H1 (cell line): ENCODE measurements around the gene ZNF768. TPM values are rescaled to one million over a fixed set of nuclear protein-coding genes. Genes with fewer than 3 reads are reported as not detected.
A peak's percentile ranks its signal among the peaks of the same experiment; 100 is the strongest.

Experiments
- CTCF ChIA-PET: fragments of 300-600 bp; sonication (Branson Sonifier 250); formaldehyde crosslinking; loops from one replicate; lab custom pipeline; 2021; ENCODE audit not compliant: partially characterized antibody; lab: Charles Lee
- POLR2A ChIA-PET: fragments of 300-600 bp; sonication (Branson Sonifier 250); formaldehyde crosslinking; loops from one replicate; lab custom pipeline; 2021; ENCODE audit warnings: inconsistent platforms; ENCODE audit not compliant: partially characterized antibody; lab: Charles Lee
- DNase-seq, 2 experiments: peaks; one replicate each; pipeline versions ENCODE4 v3.0.0 to v3.0.0-alpha.2; 2010 to 2022; ENCODE audit warnings: low spot score in 2 of 2, low read depth in 1 of 2, mixed read lengths in 1 of 2
- FAIRE-seq: peaks from 2 replicates; lab custom pipeline; 2011; peaks lifted over from hg19 to GRCh38; lab: Jason Lieb, UNC
- H2AFZ ChIP-seq: 2 replicates; pipeline ENCODE4 v1.8.1; 2012; ENCODE audit warnings: low read length, inconsistent platforms
- H2AK5ac ChIP-seq: 2 replicates; pipeline ENCODE4 v1.6.1; 2013; ENCODE audit warnings: low read depth, low read length
- H2BK120ac ChIP-seq: replicated peaks from 2 replicates; pipeline ENCODE3; 2013; ENCODE audit warnings: low read depth, low read length, inconsistent platforms
- H2BK12ac ChIP-seq: 2 replicates; pipeline ENCODE4 v1.6.1; 2013; ENCODE audit warnings: low read depth, low read length
- H2BK15ac ChIP-seq: 2 replicates; pipeline ENCODE4 v1.6.1; 2013; ENCODE audit warnings: low read length
- H2BK20ac ChIP-seq: 2 replicates; pipeline ENCODE4 v1.6.1; 2013; ENCODE audit warnings: low read length
- H2BK5ac ChIP-seq: 2 replicates; pipeline ENCODE4 v1.6.1; 2013; ENCODE audit warnings: low read depth, low read length
- H3K14ac ChIP-seq: 2 replicates; pipeline ENCODE4 v1.6.1; 2013; ENCODE audit warnings: inconsistent platforms; ENCODE audit not compliant: insufficient read length
- H3K18ac ChIP-seq: 2 replicates; pipeline ENCODE4 v1.6.1; 2013; ENCODE audit warnings: low read length; ENCODE audit errors: extremely low read depth
- H3K23ac ChIP-seq: 2 replicates; pipeline ENCODE4 v1.6.1; 2013; ENCODE audit warnings: inconsistent platforms; ENCODE audit not compliant: insufficient read length
- H3K23me2 ChIP-seq: 2 replicates; pipeline ENCODE4 v1.6.1; 2013; ENCODE audit warnings: low read depth, low read length
- H3K27ac ChIP-seq: 2 replicates; pipeline ENCODE4 v1.6.1; 2011; ENCODE audit warnings: low read depth, low read length, inconsistent platforms
- H3K27me3 ChIP-seq, 4 experiments: replicated peaks in 1 of 4; 1 replicate in 1 of 4; 2 replicates in 3 of 4; pipeline versions ENCODE4 v1.6.1 to v1.8.1; 2011 to 2013; ENCODE audit warnings: low read length in 3 of 4, mild to moderate bottlenecking in 3 of 4, inconsistent platforms in 2 of 4, mixed read lengths in 2 of 4, moderate library complexity in 1 of 4; ENCODE audit not compliant: control insufficient read depth in 3 of 4, insufficient read depth in 3 of 4; ENCODE audit errors: extremely low read depth in 1 of 4
- H3K36me3 ChIP-seq, 4 experiments: 2 replicates each; pipeline versions ENCODE4 v1.6.1 to v1.8.1; 2011 to 2013; ENCODE audit warnings: mild to moderate bottlenecking in 4 of 4, low read length in 3 of 4, moderate library complexity in 2 of 4, control low read depth in 1 of 4, inconsistent platforms in 1 of 4; ENCODE audit not compliant: insufficient read depth in 4 of 4, control insufficient read depth in 2 of 4
- H3K4ac ChIP-seq: replicated peaks from 2 replicates; pipeline ENCODE3; 2013; ENCODE audit warnings: low read length, low read depth, mixed read lengths, inconsistent platforms; ENCODE audit not compliant: insufficient read length
- H3K4me1 ChIP-seq, 4 experiments: replicated peaks in 1 of 4; 1 replicate in 1 of 4; 2 replicates in 3 of 4; pipeline versions ENCODE4 v1.6.1 to v1.8.1; 2011 to 2013; ENCODE audit warnings: low read length in 3 of 4, inconsistent platforms in 2 of 4, mixed read lengths in 1 of 4; ENCODE audit not compliant: insufficient read depth in 4 of 4, control insufficient read depth in 3 of 4
- H3K4me2 ChIP-seq, 2 experiments: 2 replicates each; pipeline versions ENCODE4 v1.6.1 to v1.8.1; 2011 to 2013; ENCODE audit warnings: low read depth in 2 of 2, low read length in 2 of 2, control low read depth in 1 of 2, inconsistent platforms in 1 of 2, mild to moderate bottlenecking in 1 of 2; ENCODE audit not compliant: insufficient read depth in 1 of 2
- H3K4me3 ChIP-seq, 4 experiments: fragments of 200-600, 300-600 bp in 1 of 4; sonication (generic), shearing (Covaris generic), sonication (Bioruptor Twin) in 1 of 4; 2 replicates each; pipeline versions ENCODE4 v1.5.1 to v1.8.1; 2011 to 2016; ENCODE audit warnings: low read length in 4 of 4, low read depth in 3 of 4, control low read depth in 2 of 4, inconsistent platforms in 2 of 4, mild to moderate bottlenecking in 2 of 4, mixed read lengths in 1 of 4, moderate library complexity in 1 of 4; ENCODE audit not compliant: insufficient read depth in 2 of 4; ENCODE audit errors: extremely low read depth in 1 of 4
- H3K56ac ChIP-seq: replicated peaks from 2 replicates; pipeline ENCODE3; 2013; ENCODE audit warnings: low read depth, mild to moderate bottlenecking, mixed read lengths, low read length, inconsistent platforms; ENCODE audit not compliant: insufficient read length
- H3K79me1 ChIP-seq: 2 replicates; pipeline ENCODE4 v1.6.1; 2013; ENCODE audit warnings: low read depth, low read length, control low read depth
- H3K79me2 ChIP-seq, 2 experiments: 2 replicates each; pipeline versions ENCODE4 v1.6.1 to v1.8.1; 2012 to 2013; ENCODE audit warnings: low read length in 2 of 2, mild to moderate bottlenecking in 2 of 2, inconsistent platforms in 1 of 2; ENCODE audit not compliant: insufficient read depth in 2 of 2, control insufficient read depth in 1 of 2
- H3K9ac ChIP-seq, 4 experiments: replicated peaks in 1 of 4; 1 replicate in 1 of 4; 2 replicates in 3 of 4; pipeline versions ENCODE4 v1.6.1 to v1.8.1; 2011 to 2013; ENCODE audit warnings: low read depth in 3 of 4, low read length in 3 of 4, control low read depth in 2 of 4, mild to moderate bottlenecking in 2 of 4, moderate library complexity in 2 of 4, inconsistent platforms in 1 of 4; ENCODE audit errors: extremely low read depth in 1 of 4
- H3K9me3 ChIP-seq, 2 experiments: 2 replicates each; pipeline versions ENCODE4 v1.6.1 to v1.8.1; 2012 to 2013; ENCODE audit warnings: mild to moderate bottlenecking in 2 of 2, moderate library complexity in 2 of 2, control low read depth in 1 of 2, inconsistent platforms in 1 of 2, low read depth in 1 of 2, low read length in 1 of 2, mixed read lengths in 1 of 2; ENCODE audit not compliant: insufficient read depth in 2 of 2
- H4K20me1 ChIP-seq, 2 experiments: replicated peaks in 1 of 2; 2 replicates each; pipeline versions ENCODE3 to v1.8.1; 2011 to 2013; ENCODE audit warnings: inconsistent platforms in 2 of 2, low read length in 2 of 2, mild to moderate bottlenecking in 1 of 2; ENCODE audit not compliant: insufficient read depth in 2 of 2, control insufficient read depth in 1 of 2
- H4K5ac ChIP-seq: 2 replicates; pipeline ENCODE4 v1.6.1; 2013; ENCODE audit warnings: low read length, low read depth, mixed read lengths, inconsistent platforms; ENCODE audit not compliant: insufficient read length
- H4K8ac ChIP-seq: 2 replicates; pipeline ENCODE4 v1.8.0; 2013; ENCODE audit warnings: mild to moderate bottlenecking, moderate library complexity, low read length, inconsistent platforms; ENCODE audit not compliant: insufficient read depth; ENCODE audit errors: extremely low read depth
- H4K91ac ChIP-seq: replicated peaks from 2 replicates; pipeline ENCODE3; 2013; ENCODE audit warnings: low read length, mixed read lengths, inconsistent platforms; ENCODE audit not compliant: insufficient read length
- ASH2L ChIP-seq: fragments of 200-600, 300-600 bp; sonication (generic); IDR thresholded peaks from one replicate; pipeline ENCODE4 v1.7.1; 2017; ENCODE audit warnings: low read length
- CTCF ChIP-seq, 3 experiments: IDR thresholded peaks; 1 replicate in 2 of 3; 2 replicates in 1 of 3; pipeline versions ENCODE4 v1.5.1 to v1.6.1; 2011; ENCODE audit warnings: low read length in 3 of 3, mild to moderate bottlenecking in 3 of 3, inconsistent platforms in 2 of 3, low read depth in 1 of 3, moderate library complexity in 1 of 3; ENCODE audit not compliant: insufficient read depth in 1 of 3; ENCODE audit errors: control extremely low read depth in 1 of 3
- MAFK ChIP-seq: IDR thresholded peaks from 2 replicates; pipeline ENCODE4 v1.6.1; 2012; ENCODE audit warnings: low read depth, mild to moderate bottlenecking, improper control_type of control experiment, low read length
- MAX ChIP-seq: IDR thresholded peaks from 2 replicates; pipeline ENCODE4 v1.6.1; 2012; ENCODE audit warnings: inconsistent platforms
- POLR2A ChIP-seq, 2 experiments: IDR thresholded peaks; 1 replicate in 1 of 2; 2 replicates in 1 of 2; pipeline ENCODE4 v1.6.1; 2011; ENCODE audit warnings: low read depth in 2 of 2, low read length in 2 of 2, mild to moderate bottlenecking in 2 of 2; ENCODE audit errors: control extremely low read depth in 1 of 2
- RFX5 ChIP-seq: IDR thresholded peaks from 2 replicates; pipeline ENCODE4 v1.6.1; 2011; ENCODE audit warnings: low read depth, low read length, improper control_type of control experiment, borderline replicate concordance
- SAP30 ChIP-seq: fragments of 300-600 bp; sonication (generic); IDR thresholded peaks from 2 replicates; pipeline ENCODE4 v1.7.1; 2012; ENCODE audit warnings: low read length, moderate library complexity, mild to moderate bottlenecking, inconsistent platforms; ENCODE audit not compliant: insufficient read depth, insufficient replicate concordance
- SP4 ChIP-seq: IDR thresholded peaks from 2 replicates; pipeline ENCODE4 v1.6.1; 2012; ENCODE audit warnings: low read length, inconsistent platforms
- WGBS, 2 experiments: shearing (Covaris generic) in 1 of 2; methylation state at CpG; one replicate each; pipeline versions ENCODE4 v1.1.6 to v1.1.7; 2013 to 2015; ENCODE audit warnings: low lambda C conversion rate in 2 of 2, mixed read lengths in 2 of 2, inconsistent platforms in 1 of 2, low coverage in 1 of 2, missing lambda C conversion rate in 1 of 2; ENCODE audit not compliant: insufficient replicate concordance in 2 of 2, insufficient coverage in 1 of 2, insufficient read length in 1 of 2; ENCODE audit errors: extremely low coverage in 1 of 2, missing lambda C conversion rate in 1 of 2; 5-methylcytosine and 5-hydroxymethylcytosine counted together
- polyA plus RNA-seq, 7 experiments: library from polyadenylated mRNA; depleted of rRNA in 3 of 7; stranded (reverse) in 5 of 7; unstranded in 2 of 7; fragments of >200 nt in 5 of 7; fragments of 200-250 nt in 2 of 7; gene quantifications; 1 replicate in 5 of 7; 2 replicates in 1 of 7; 4 replicates in 1 of 7; pipeline versions ENCODE4 v1.2.1 to v1.2.3, GENCODE V29; 2011 to 2013; ENCODE audit warnings: missing spikeins in 2 of 7, mixed read lengths in 2 of 7
- total RNA-seq: library from RNA; stranded (reverse); fragmentation: NEBNext Ultra II Directional; extraction: Animal tissue kit (Norgen Biotek cat#: 25700); gene quantifications from 2 replicates; pipeline ENCODE4 v1.2.1, GENCODE V29; 2021

The ZNF768 gene
- total and polyA plus RNA-seq, 2 of the 8 experiments (the other 6 are each of a cell fraction or from before 2014, with no cell fraction given), result 36.1 to 47.7 TPM

DNA sequence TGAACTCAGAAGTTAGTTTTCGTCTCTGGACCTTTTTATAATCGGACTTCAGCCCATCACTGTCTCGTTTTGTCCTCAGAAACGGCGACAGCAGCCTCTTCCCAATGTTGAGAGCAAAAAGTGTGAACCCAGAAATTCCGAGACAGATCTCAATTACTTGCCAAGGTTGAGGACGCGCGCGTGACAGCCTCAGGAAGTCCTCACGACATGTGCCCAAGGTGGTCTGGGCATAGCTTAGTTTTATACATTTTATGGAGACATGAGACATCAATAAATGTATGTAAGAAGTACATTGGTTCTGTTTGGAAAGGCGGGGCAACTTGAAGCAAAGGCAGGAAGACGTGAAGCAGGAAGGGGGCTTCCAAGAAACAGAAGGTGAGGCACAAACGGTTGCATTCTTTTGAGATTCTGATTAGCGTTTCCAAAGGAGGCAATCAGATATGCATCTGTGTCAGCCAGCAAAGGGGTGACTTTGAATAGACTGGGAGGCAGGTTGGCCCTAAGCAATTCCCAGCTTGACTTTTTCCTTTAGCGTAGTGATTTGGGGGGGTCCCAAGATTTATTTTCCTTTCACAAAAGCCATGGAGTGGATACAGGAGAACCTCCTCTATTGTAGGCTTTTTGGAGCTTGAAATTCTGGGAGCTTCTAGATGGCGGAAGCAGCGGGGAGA, 8.9 kb upstream of the ZNF768 start:
- Histone ChIP-seq H2AFZ (no peak overlapping the region), H3K27ac (peak overlapping the region; percentile 94), H3K4me2 (peak overlapping the region; percentile 58 to 86), H3K56ac (peak overlapping the region; percentile 88), H4K5ac (peak overlapping the region; percentile 84), H3K79me1 (peaks cover 2% of the 10 kb centered on the region), H2BK120ac (peak overlapping the region; percentile 17), H3K9ac (peak overlapping the region; percentile 67 to 94 (median 88)), H3K4ac (peak overlapping the region; percentile 28), H4K8ac (peak overlapping the region; percentile 63; the same call in 1 of the 2 replicates), H3K4me1 (peaks cover 0 to 8% (median 3%) of the 10 kb centered on the region in 4 experiments; a peak in 3 of 7 replicates), H2BK20ac (no peak overlapping the region), H4K20me1 (peaks cover 0 to 5% of the 10 kb centered on the region in 2 experiments), H3K36me3 (peaks cover 0 to 8% (median 2%) of the 10 kb centered on the region in 4 experiments; a peak in 2 of 8 replicates), H3K18ac (peak overlapping the region; percentile 73), H3K23ac (no peak overlapping the region), H3K14ac (no peak overlapping the region), H2AK5ac (peak overlapping the region; percentile 11), H3K27me3 (no peaks in the 10 kb centered on the region), H3K23me2 (peaks cover 7% of the 10 kb centered on the region), H2BK12ac (peak overlapping the region; percentile 85), H3K79me2 (peaks cover 0 to 4% of the 10 kb centered on the region in 2 experiments; a peak in 1 of 4 replicates), H3K4me3 (peak overlapping the region; percentile 61 to 85 (median 70)), H4K91ac (peak overlapping the region; percentile 81), H2BK5ac (peak overlapping the region; percentile 94), H2BK15ac (no peak overlapping the region), H3K9me3 (no peaks in the 10 kb centered on the region)
- DNase-seq (peak in 1 of 2 experiments; percentile 46), FAIRE-seq (no peak)
- 3% methylated on average over 18 of the region's 18 CpGs; no CpG with 5 or more reads in 1 of the 2 experiments for WGBS, 2 experiments
- ChIA-PET CTCF (interaction anchor here (0.6 to 4.4 kb wide), 30 partner anchors 10 to 1591 kb away, joined by 3 to 28 read pairs (median 5); partner anchors contain the start of genes DCTPP1 and ZNF764), POLR2A (interaction anchor here (0.6 to 5.3 kb wide), 31 partner anchors 9 to 180 kb away, joined by 3 to 121 read pairs (median 5); partner anchors contain the start of genes CD2BP2, DCTPP1, SEPHS2 and ZNF688)
- TF ChIP-seq SP4 (0 out of 2 replicates have a peak, but pooled peaks have one; percentile 41), ASH2L (peak; percentile 2), MAFK (no peak), SAP30 (peak; percentile 70), MAX (no peak; the same call in 1 of the 2 replicates), CTCF (IDR thresholded peaks at IDR 0.05; ENCODE audit: control extremely low read depth in 1 of 3, insufficient read depth in 1 of 3, low read depth in 1 of 3, low read length in 3 of 3) (no peak), RFX5 (no peak), POLR2A (IDR thresholded peaks at IDR 0.05; ENCODE audit: control extremely low read depth in 1 of 2, low read depth in 2 of 2, low read length in 2 of 2) (peak; percentile 36 to 61; a peak in 2 of 3 replicates)
